HepG2 (cell line): ENCODE results near the gene LYPD6B. TPM values are rescaled to one million over a fixed set of nuclear protein-coding genes. Genes with fewer than 3 reads are reported as not detected.

ENCODE experiments used
- ATAC-seq: fragments of 200-7000 bp; cut with Tn5 transposase; 3 replicates; pipeline ENCODE4 v1.9.1; 2020; ENCODE audit warnings: mild to moderate bottlenecking, moderate library complexity
- BruUV-seq: library from RNA; stranded (reverse); fragments of 400-500 nt; replicated peaks from 2 replicates; lab custom pipeline; 2021; lab: Mats Ljungman, UMichigan
- CTCF ChIA-PET: fragments of 300-600 bp; formaldehyde crosslinking; extraction: SDS; loops from one replicate; lab custom pipeline; 2021; ENCODE audit warnings: low total read pairs, inconsistent platforms, low intra/inter-chr PET ratio; lab: Yijun Ruan, JAX
- POLR2A ChIA-PET: fragments of 350-600 bp; sonication (Branson Sonifier 250); formaldehyde crosslinking; loops from one replicate; lab custom pipeline; 2020; ENCODE audit warnings: antibody characterized with exemption, inconsistent platforms; lab: Yijun Ruan, JAX
- DNase-seq: peaks from one replicate; pipeline ENCODE4 v3.0.0-alpha.2; 2015; ENCODE audit warnings: low spot score
- FAIRE-seq: peaks from 3 replicates; lab custom pipeline; 2011; peaks lifted over from hg19 to GRCh38; lab: Jason Lieb, UNC
- H2AFZ ChIP-seq: one replicate; pipeline ENCODE4 v1.6.1; 2011; ENCODE audit warnings: low read length, inconsistent platforms
- H3K27ac ChIP-seq: fragments of 300-600 bp; 3 replicates; pipeline ENCODE4 v1.8.0; 2011; ENCODE audit warnings: mixed run types, mild to moderate bottlenecking, mixed read lengths, low read length, inconsistent platforms; ENCODE audit not compliant: insufficient read depth; ENCODE audit errors: extremely low read length
- H3K27me3 ChIP-seq, 2 experiments: fragments of 200-600 bp in 1 of 2; 2 replicates in 1 of 2; 3 replicates in 1 of 2; pipeline versions ENCODE4 v1.6.0 to v1.8.0; 2011; ENCODE audit warnings: low read length in 2 of 2, mild to moderate bottlenecking in 2 of 2, moderate library complexity in 2 of 2, inconsistent platforms in 1 of 2; ENCODE audit not compliant: insufficient read depth in 2 of 2, control insufficient read depth in 1 of 2
- H3K36me3 ChIP-seq, 2 experiments: fragments of 200-600 bp in 1 of 2; replicated peaks in 1 of 2; 2 replicates in 1 of 2; 3 replicates in 1 of 2; pipeline versions ENCODE4 v1.5.1 to v1.8.0; 2011; ENCODE audit warnings: low read length in 2 of 2, inconsistent platforms in 1 of 2; ENCODE audit not compliant: insufficient read depth in 2 of 2, control insufficient read depth in 1 of 2
- H3K4me1 ChIP-seq: 2 replicates; pipeline ENCODE4 v1.5.1; 2012; ENCODE audit warnings: low read length, inconsistent platforms; ENCODE audit not compliant: insufficient read depth
- H3K4me2 ChIP-seq: 2 replicates; pipeline ENCODE4 v1.6.0; 2011; ENCODE audit warnings: low read depth, low read length, inconsistent platforms
- H3K4me3 ChIP-seq, 3 experiments: fragments of 200-600 bp in 1 of 3; sonication (generic), shearing (Covaris generic) in 1 of 3; replicated peaks in 1 of 3; 2 replicates each; pipeline ENCODE4 v1.5.1; 2011 to 2016; ENCODE audit warnings: low read length in 3 of 3, inconsistent platforms in 2 of 3, low read depth in 2 of 3, mild to moderate bottlenecking in 2 of 3, control low read depth in 1 of 3, mixed read lengths in 1 of 3; ENCODE audit not compliant: insufficient read depth in 1 of 3
- H3K79me2 ChIP-seq: one replicate; pipeline ENCODE4 v1.6.1; 2011; ENCODE audit warnings: low read length, inconsistent platforms; ENCODE audit not compliant: insufficient read depth
- H3K9ac ChIP-seq: 2 replicates; pipeline ENCODE4 v1.6.0; 2011; ENCODE audit warnings: mild to moderate bottlenecking, low read depth, low read length, inconsistent platforms; ENCODE audit not compliant: insufficient read depth
- H3K9me3 ChIP-seq: 2 replicates; pipeline ENCODE4 v1.5.1; 2012; ENCODE audit warnings: mild to moderate bottlenecking, low read length
- H4K20me1 ChIP-seq: 2 replicates; pipeline ENCODE4 v1.6.0; 2011; ENCODE audit warnings: inconsistent platforms, mild to moderate bottlenecking, low read length, moderate library complexity; ENCODE audit not compliant: insufficient read depth
- CERS6 ChIP-seq: sonication (generic); formaldehyde crosslinking; IDR thresholded peaks from 2 replicates; pipeline ENCODE4 v1.5.0; 2020; ENCODE audit warnings: missing genetic modification reagents
- HNF4G ChIP-seq, 2 experiments: sonication (generic) in 1 of 2; formaldehyde crosslinking in 1 of 2; IDR thresholded peaks; 2 replicates each; pipeline versions ENCODE4 v1.4.0 to v1.6.1; 2011 to 2020; ENCODE audit warnings: borderline replicate concordance in 2 of 2, low read depth in 2 of 2, mild to moderate bottlenecking in 2 of 2, low read length in 1 of 2, missing genetic modification reagents in 1 of 2, moderate library complexity in 1 of 2
- MTF2 ChIP-seq: sonication (generic); formaldehyde crosslinking; IDR thresholded peaks from 2 replicates; pipeline ENCODE4 v1.5.0; 2020; ENCODE audit warnings: missing genetic modification reagents, borderline replicate concordance
- MZF1 ChIP-seq: sonication (generic); formaldehyde crosslinking; IDR thresholded peaks from 2 replicates; pipeline ENCODE4 v1.8.1; 2023; ENCODE audit warnings: mild to moderate bottlenecking, missing genetic modification reagents, borderline replicate concordance
- PTBP1 ChIP-seq: fragments of 200-400 bp; formaldehyde crosslinking; IDR thresholded peaks from 2 replicates; pipeline ENCODE4 v1.6.1; 2018; ENCODE audit warnings: low read length, low read depth; ENCODE audit not compliant: poor library complexity, severe bottlenecking
- ZFAT ChIP-seq: sonication (generic); formaldehyde crosslinking; conservative IDR thresholded peaks from 2 replicates; pipeline ENCODE4 v1.8.1; 2023; ENCODE audit warnings: missing genetic modification reagents, inconsistent platforms
- ZKSCAN8 ChIP-seq: IDR thresholded peaks from 2 replicates; pipeline ENCODE4 v1.6.1; 2016; ENCODE audit warnings: borderline replicate concordance, missing genetic modification reagents, missing compliant biosample characterization
- ZNF230 ChIP-seq: sonication (generic); formaldehyde crosslinking; IDR thresholded peaks from 2 replicates; pipeline ENCODE4 v1.4.0; 2020; ENCODE audit warnings: mild to moderate bottlenecking, missing genetic modification reagents
- ZNF383 ChIP-seq: sonication (generic); formaldehyde crosslinking; IDR thresholded peaks from 2 replicates; pipeline ENCODE4 v1.4.0; 2020; ENCODE audit warnings: missing genetic modification reagents, mild to moderate bottlenecking, borderline replicate concordance
- ZNF446 ChIP-seq: sonication (generic); formaldehyde crosslinking; IDR thresholded peaks from 2 replicates; pipeline ENCODE4 v1.5.0; 2020; ENCODE audit warnings: mild to moderate bottlenecking, missing genetic modification reagents
- ZSCAN31 ChIP-seq: sonication (generic); formaldehyde crosslinking; IDR thresholded peaks from 2 replicates; pipeline ENCODE4 v1.5.0; 2020; ENCODE audit warnings: low read depth, mild to moderate bottlenecking, missing genetic modification reagents
- WGBS: methylation state at CpG from one replicate; pipeline ENCODE4 v1.1.6; 2017; ENCODE audit warnings: low lambda C conversion rate; 5-methylcytosine and 5-hydroxymethylcytosine counted together
- in situ Hi-C: cut with HindIII; loops from 2 replicates; pipeline ENCODE4 v1.10.0; 2017; ENCODE audit warnings: low pct_unique_long_range_greater_than_20kb; ENCODE audit not compliant: extremely low pct_ligation_motif_present
- intact Hi-C: fragments of 100-400 bp; cut with micrococcal nuclease; formaldehyde crosslinking; loops from one replicate; pipeline ENCODE4 v1.10.0; 2022; ENCODE audit not compliant: unreplicated experiment
- polyA plus RNA-seq, 8 experiments: library from polyadenylated mRNA; depleted of rRNA in 3 of 8; stranded (reverse) in 7 of 8; unstranded in 1 of 8; fragments of >200 nt; fragmentation: Illumina TruSeq in 4 of 8; extraction: Trizol in 4 of 8; gene quantifications; 2 replicates each; pipeline versions ENCODE4 v1.2.1 to v1.2.3, GENCODE V29; 2011 to 2016; ENCODE audit warnings: low read depth in 4 of 8, missing spikeins in 1 of 8, mixed read lengths in 1 of 8; ENCODE audit not compliant: insufficient read depth in 1 of 8
- total RNA-seq, 5 experiments: library from RNA; depleted of rRNA; stranded (reverse); fragments of >200 nt; fragmentation: Illumina TruSeq; extraction: Trizol; gene quantifications; 2 replicates each; pipeline ENCODE4 v1.2.3, GENCODE V29; 2016; ENCODE audit warnings: low read depth in 1 of 5

LYPD6B gene
- total and polyA plus RNA-seq, 2 of the 13 experiments (the other 11 are each of a cell fraction or from before 2014, with no cell fraction given): not detected

GRCh38 chr2:149008381-149008780 is 30.1 kb upstream of the LYPD6B start (continued):
- TF ChIP-seq ZSCAN31 (CRISPR knock-in tag) (no peak), ZKSCAN8 (no peak), CERS6 (CRISPR knock-in tag) (no peak), ZNF446 (CRISPR knock-in tag) (no peak)

- no peak for FAIRE-seq
- no peak overlapping the region for H3K9ac ChIP-seq
- no peak; the same call in 2 of the 3 replicates for ATAC-seq
- POLR2A ChIA-PET: no interaction called here
- H3K4me2 ChIP-seq: no peak overlapping the region
- no peak for DNase-seq
- no peaks in the 10 kb centered on the region for H3K36me3 ChIP-seq
- no peaks in the 10 kb centered on the region for H3K79me2 ChIP-seq
- TF ChIP-seq MTF2 (CRISPR knock-in tag) (no peak), HNF4G (IDR thresholded peaks at IDR 0.05; ENCODE audit: borderline replicate concordance, low read depth, low read length) (no peak), HNF4G (CRISPR knock-in tag; IDR thresholded peaks at IDR 0.05; ENCODE audit: borderline replicate concordance, low read depth) (no peak), ZFAT (CRISPR knock-in tag) (no peak), ZNF383 (CRISPR knock-in tag) (no peak), MZF1 (no peak), ZNF230 (CRISPR knock-in tag) (no peak), PTBP1 (no peak)
- H3K4me1 ChIP-seq: no peaks in the 10 kb centered on the region
- H3K27me3 ChIP-seq: peaks cover 4 to 38% of the 10 kb centered on the region in 2 experiments; a peak in 3 of 5 replicates
- CTCF ChIA-PET: no interaction called here
- 72% methylated on average over 31 of the region's 31 CpGs for WGBS
- H2AFZ ChIP-seq: no peak overlapping the region
- H3K9me3 ChIP-seq: no peaks in the 10 kb centered on the region
- no peak overlapping the region for H3K4me3 ChIP-seq
- in situ Hi-C loops (no loop called here), intact Hi-C loops (no loop called here)
- H4K20me1 ChIP-seq: no peaks in the 10 kb centered on the region
- H3K27ac ChIP-seq: no peak overlapping the region
- no TSS peak for BruUV-seq
Measured at GRCh38 chr2:149009576-149010461, 28.7 kb upstream of the LYPD6B start.
